ENCODE results near the gene OR10V1.

OR10V1 gene

DNA sequence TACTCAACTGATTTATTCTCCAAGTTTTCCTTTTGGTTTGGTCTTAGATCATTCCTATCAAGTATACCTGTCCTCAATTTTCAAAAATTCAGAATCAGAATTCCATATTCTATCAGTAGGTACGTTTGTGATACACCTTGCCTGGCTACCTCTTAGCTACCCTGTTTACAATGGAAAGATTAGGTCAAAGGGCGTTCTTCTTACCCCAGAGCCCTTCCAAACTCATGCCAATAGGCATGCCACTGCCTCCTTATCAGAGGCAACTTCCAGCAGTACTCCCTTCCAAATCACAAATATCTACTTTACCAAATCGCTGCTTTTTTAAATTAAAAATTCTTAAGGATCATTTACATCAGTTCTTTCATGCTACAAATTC is 45.8 kb downstream of the OR10V1 start:
- no peak for DNase-seq

DNA sequence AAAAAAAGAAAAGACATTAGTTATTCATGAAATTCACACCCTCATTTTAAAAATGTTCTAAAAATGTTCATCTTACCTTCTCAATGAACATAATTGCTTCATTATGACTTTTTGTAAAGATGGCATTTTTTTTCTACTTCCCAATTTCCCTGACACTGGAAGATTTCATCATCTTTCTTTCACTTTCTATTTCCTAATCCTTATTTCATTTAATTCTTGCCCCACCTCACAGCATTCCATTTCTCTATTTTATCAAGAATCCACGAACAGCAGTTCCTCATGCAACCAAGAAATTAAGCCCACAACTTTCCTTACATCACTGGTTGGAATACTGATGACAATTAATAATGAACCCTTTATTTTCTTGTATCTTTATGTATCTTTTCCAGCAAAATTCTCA is 46.7 kb downstream of the OR10V1 start:
- DNase-seq = no peak
